Body of pancreas (tissue), 4 donors: ENCODE data around the gene POT1.

Experiments used
- CTCF ChIP-seq, 7 experiments: fragments of 450-650 bp in 4 of 7; fragments of 200-600 bp in 3 of 7; sonication (generic) in 3 of 7; IDR thresholded peaks; one replicate each; pipeline ENCODE4 v1.5.1; 2016 to 2019; ENCODE audit warnings: antibody characterized with exemption in 7 of 7
- POLR2A ChIP-seq, 3 donors: fragments of 450-650 bp; IDR thresholded peaks; one replicate each; pipeline ENCODE4 v1.6.1; 2016; ENCODE audit warnings: antibody characterized with exemption in 3 of 3, mild to moderate bottlenecking in 2 of 3

GRCh38 chr7:124796771-124797170, 132.9 kb downstream of the POT1 start:
- no peak for TF ChIP-seq CTCF (IDR thresholded peaks at IDR 0.05)
- TF ChIP-seq POLR2A (IDR thresholded peaks at IDR 0.05): no peak
